GM23338 (cell line): ENCODE results near the gene ANAPC2. TPM values are rescaled to one million over a fixed set of nuclear protein-coding genes. Genes with fewer than 3 reads are reported as not detected.

Source experiments
- ATAC-seq: fragments of 200-7000 bp; cut with Tn5 transposase; 3 replicates; pipeline ENCODE4 v1.9.1; 2020
- DNase-seq: peaks from one replicate; pipeline ENCODE4 v3.0.0-alpha.2; 2015; ENCODE audit warnings: low spot score
- H2AFZ ChIP-seq: fragments of 200-600 bp; sonication (generic); 2 replicates; pipeline ENCODE4 v1.8.0; 2016; ENCODE audit warnings: antibody characterized with exemption, mild to moderate bottlenecking, moderate library complexity
- H3F3A ChIP-seq: fragments of 200-600 bp; sonication (generic); replicated peaks from 2 replicates; pipeline ENCODE4 v1.8.0; 2017; ENCODE audit warnings: antibody characterized with exemption, mixed run types, low read depth
- H3K27ac ChIP-seq: fragments of 200-600 bp; sonication (generic); 2 replicates; pipeline ENCODE4 v1.6.1; 2016; ENCODE audit warnings: low read depth
- H3K27me3 ChIP-seq: fragments of 200-600 bp; sonication (generic); 2 replicates; pipeline ENCODE4 v1.8.0; 2016; ENCODE audit warnings: mild to moderate bottlenecking, mixed run types, moderate library complexity; ENCODE audit not compliant: insufficient read depth
- H3K36me3 ChIP-seq: fragments of 200-600 bp; sonication (generic); 2 replicates; pipeline ENCODE4 v1.8.0; 2016; ENCODE audit warnings: mild to moderate bottlenecking; ENCODE audit not compliant: insufficient read depth
- H3K4me1 ChIP-seq: fragments of 200-600 bp; sonication (generic); 2 replicates; pipeline ENCODE4 v1.8.0; 2016; ENCODE audit warnings: mild to moderate bottlenecking, moderate library complexity; ENCODE audit not compliant: insufficient read depth
- H3K4me2 ChIP-seq: fragments of 200-600 bp; sonication (generic); 2 replicates; pipeline ENCODE4 v1.7.1; 2017; ENCODE audit warnings: mixed run types
- H3K4me3 ChIP-seq: fragments of 200-600 bp; sonication (generic); 2 replicates; pipeline ENCODE4 v1.6.1; 2016; ENCODE audit warnings: mixed run types
- H3K79me2 ChIP-seq: fragments of 200-600 bp; sonication (generic); replicated peaks from 2 replicates; pipeline ENCODE4 v1.8.0; 2017; ENCODE audit warnings: mild to moderate bottlenecking; ENCODE audit not compliant: insufficient read depth
- H3K9me2 ChIP-seq: fragments of 200-600 bp; sonication (generic); 2 replicates; pipeline ENCODE4 v1.8.0; 2017; ENCODE audit not compliant: insufficient read depth
- H4K20me1 ChIP-seq: fragments of 200-600 bp; sonication (generic); replicated peaks from 2 replicates; pipeline ENCODE4 v1.8.0; 2017; ENCODE audit warnings: mild to moderate bottlenecking; ENCODE audit not compliant: insufficient read depth
- H3K27ac Mint-ChIP-seq: 2 replicates; pipeline ENCODE4 v1.8.0; 2020; ENCODE audit warnings: inconsistent platforms, mild to moderate bottlenecking, moderate library complexity, mixed read lengths
- H3K27me3 Mint-ChIP-seq: 3 replicates; pipeline ENCODE4 v1.8.0; 2022; ENCODE audit warnings: low read depth, mild to moderate bottlenecking, moderate library complexity, mixed read lengths, inconsistent platforms; ENCODE audit not compliant: insufficient read depth, poor library complexity
- H3K36me3 Mint-ChIP-seq: 3 replicates; pipeline ENCODE4 v1.8.0; 2021; ENCODE audit warnings: low read depth, mild to moderate bottlenecking, inconsistent platforms, moderate library complexity, mixed read lengths
- H3K4me1 Mint-ChIP-seq: 3 replicates; pipeline ENCODE4 v1.8.0; 2020; ENCODE audit warnings: mild to moderate bottlenecking, inconsistent platforms, mixed read lengths
- H3K4me3 Mint-ChIP-seq: 3 replicates; pipeline ENCODE4 v1.8.0; 2021; ENCODE audit warnings: moderate library complexity, mild to moderate bottlenecking, inconsistent platforms, mixed read lengths
- H3K9me3 Mint-ChIP-seq: 3 replicates; pipeline ENCODE4 v1.8.0; 2020; ENCODE audit warnings: moderate library complexity, mild to moderate bottlenecking, inconsistent platforms, mixed read lengths
- CREB1 ChIP-seq: fragments of 250-450 bp; sonication (Bioruptor Pico); IDR thresholded peaks from 2 replicates; pipeline ENCODE4 v1.5.0; 2020; ENCODE audit warnings: low read depth, mild to moderate bottlenecking, moderate library complexity
- EZH2 ChIP-seq: fragments of 200-600 bp; sonication (generic); IDR thresholded peaks from one replicate; pipeline ENCODE4 v1.8.0; 2017; ENCODE audit warnings: antibody characterized with exemption, mild to moderate bottlenecking, low read depth; ENCODE audit not compliant: unreplicated experiment
- EZH2phosphoT487 ChIP-seq: fragments of 200-600 bp; sonication (generic); IDR thresholded peaks from one replicate; pipeline ENCODE4 v1.8.1; 2018; ENCODE audit warnings: antibody characterized with exemption; ENCODE audit not compliant: unreplicated experiment
- JUNB ChIP-seq: IDR thresholded peaks from one replicate; pipeline ENCODE4 v1.6.1; 2016; ENCODE audit warnings: antibody characterized with exemption; ENCODE audit not compliant: unreplicated experiment
- NANOG ChIP-seq: IDR thresholded peaks from 2 replicates; pipeline ENCODE4 v1.6.1; 2016; ENCODE audit warnings: antibody characterized with exemption, borderline replicate concordance
- POLR2AphosphoS5 ChIP-seq: IDR thresholded peaks from 2 replicates; pipeline ENCODE4 v1.6.1; 2016; ENCODE audit warnings: antibody characterized with exemption, low read depth
- STAT1 ChIP-seq: IDR thresholded peaks from one replicate; pipeline ENCODE4 v1.6.1; 2016; ENCODE audit warnings: antibody characterized with exemption; ENCODE audit not compliant: unreplicated experiment
- ZNF114 ChIP-seq: fragments of 250-450 bp; sonication (Bioruptor Pico); IDR thresholded peaks from 2 replicates; pipeline ENCODE4 v1.5.0; 2020; ENCODE audit warnings: mild to moderate bottlenecking, moderate library complexity
- ZNF331 ChIP-seq: fragments of 250-450 bp; sonication (Bioruptor Pico); IDR thresholded peaks from 2 replicates; pipeline ENCODE4 v1.5.0; 2020; ENCODE audit warnings: low read depth, mild to moderate bottlenecking, moderate library complexity
- polyA plus RNA-seq: library from polyadenylated mRNA; unstranded; fragments of >200 nt; fragmentation: Nextera tagmentation; extraction: Ambion mirVana; gene quantifications from 2 replicates; pipeline ENCODE4 v1.2.1, GENCODE V29; 2016
- total RNA-seq: library from RNA; depleted of rRNA; stranded (reverse); fragments of >200 nt; shearing (Covaris generic); gene quantifications from 2 replicates; pipeline ENCODE4 v1.2.3, GENCODE V29; 2014
- TF ChIP-seq, protein P1 (sequence below): IDR thresholded peaks from one replicate; pipeline ENCODE4 v1.6.1; 2018; ENCODE audit warnings: antibody characterized with exemption; ENCODE audit not compliant: unreplicated experiment
- TF ChIP-seq, protein P2 (sequence below): fragments of 250-450 bp; sonication (Bioruptor Pico); IDR thresholded peaks from 2 replicates; pipeline ENCODE4 v1.5.0; 2020; ENCODE audit warnings: mild to moderate bottlenecking, moderate library complexity
- TF ChIP-seq, protein P3 (sequence below), 2 experiments: fragments of 200-600 bp in 1 of 2; sonication (generic) in 1 of 2; conservative IDR thresholded peaks; 2 replicates each; pipeline versions ENCODE4 v1.5.1 to v1.6.1; 2016 to 2017; ENCODE audit warnings: antibody characterized with exemption in 2 of 2, low read depth in 2 of 2, mild to moderate bottlenecking in 2 of 2, moderate library complexity in 1 of 2
- TF ChIP-seq, protein P4 (sequence below): IDR thresholded peaks from 2 replicates; pipeline ENCODE4 v1.6.1; 2016; ENCODE audit warnings: antibody characterized with exemption

ANAPC2 gene
- total and polyA plus RNA-seq, 2 experiments from 2014 or later, result 16.4 to 42.9 TPM

DNA sequence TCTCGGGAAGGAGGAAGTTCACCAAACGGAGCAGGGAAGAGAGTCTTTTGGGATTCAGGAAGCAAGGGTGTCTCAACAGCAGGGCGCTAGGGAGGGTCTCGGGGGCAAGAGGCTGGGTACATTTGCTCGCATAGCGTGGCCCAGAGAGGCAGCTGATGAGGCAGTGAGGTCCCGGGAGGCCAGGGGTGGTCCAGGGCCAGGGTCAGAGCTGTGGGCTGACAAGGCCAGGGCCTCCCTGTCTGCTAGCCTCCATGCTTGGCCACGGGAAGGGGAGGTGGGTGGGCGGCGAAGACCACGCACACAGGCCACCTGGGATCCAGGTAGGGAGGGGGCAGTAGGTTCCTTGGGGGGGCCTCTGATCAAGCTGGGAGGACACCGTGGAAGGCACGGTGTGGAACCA lies 23.2 kb upstream of the ANAPC2 start:
- Histone ChIP-seq H3F3A (peaks cover 4% of the 10 kb centered on the region; the same call in 1 of the 2 replicates), H4K20me1 (peaks cover 3% of the 10 kb centered on the region; the same call in 1 of the 2 replicates), H3K79me2 (peaks cover 3% of the 10 kb centered on the region), H3K4me3 (no peak overlapping the region), H3K27me3 (no peaks in the 10 kb centered on the region), H3K9me2 (no peaks in the 10 kb centered on the region), H2AFZ (no peak overlapping the region), H3K36me3 (no peaks in the 10 kb centered on the region), H3K27ac (no peak overlapping the region), H3K4me2 (no peak overlapping the region), H3K4me1 (peaks cover 4% of the 10 kb centered on the region; the same call in 1 of the 2 replicates)
- ATAC-seq (no peak), DNase-seq (no peak)
- TF ChIP-seq, protein P1, sequence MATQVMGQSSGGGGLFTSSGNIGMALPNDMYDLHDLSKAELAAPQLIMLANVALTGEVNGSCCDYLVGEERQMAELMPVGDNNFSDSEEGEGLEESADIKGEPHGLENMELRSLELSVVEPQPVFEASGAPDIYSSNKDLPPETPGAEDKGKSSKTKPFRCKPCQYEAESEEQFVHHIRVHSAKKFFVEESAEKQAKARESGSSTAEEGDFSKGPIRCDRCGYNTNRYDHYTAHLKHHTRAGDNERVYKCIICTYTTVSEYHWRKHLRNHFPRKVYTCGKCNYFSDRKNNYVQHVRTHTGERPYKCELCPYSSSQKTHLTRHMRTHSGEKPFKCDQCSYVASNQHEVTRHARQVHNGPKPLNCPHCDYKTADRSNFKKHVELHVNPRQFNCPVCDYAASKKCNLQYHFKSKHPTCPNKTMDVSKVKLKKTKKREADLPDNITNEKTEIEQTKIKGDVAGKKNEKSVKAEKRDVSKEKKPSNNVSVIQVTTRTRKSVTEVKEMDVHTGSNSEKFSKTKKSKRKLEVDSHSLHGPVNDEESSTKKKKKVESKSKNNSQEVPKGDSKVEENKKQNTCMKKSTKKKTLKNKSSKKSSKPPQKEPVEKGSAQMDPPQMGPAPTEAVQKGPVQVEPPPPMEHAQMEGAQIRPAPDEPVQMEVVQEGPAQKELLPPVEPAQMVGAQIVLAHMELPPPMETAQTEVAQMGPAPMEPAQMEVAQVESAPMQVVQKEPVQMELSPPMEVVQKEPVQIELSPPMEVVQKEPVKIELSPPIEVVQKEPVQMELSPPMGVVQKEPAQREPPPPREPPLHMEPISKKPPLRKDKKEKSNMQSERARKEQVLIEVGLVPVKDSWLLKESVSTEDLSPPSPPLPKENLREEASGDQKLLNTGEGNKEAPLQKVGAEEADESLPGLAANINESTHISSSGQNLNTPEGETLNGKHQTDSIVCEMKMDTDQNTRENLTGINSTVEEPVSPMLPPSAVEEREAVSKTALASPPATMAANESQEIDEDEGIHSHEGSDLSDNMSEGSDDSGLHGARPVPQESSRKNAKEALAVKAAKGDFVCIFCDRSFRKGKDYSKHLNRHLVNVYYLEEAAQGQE, result no peak
- TF ChIP-seq EZH2phosphoT487 (no peak), ZNF114 (CRISPR knock-in tag) (no peak), JUNB (no peak), STAT1 (no peak), NANOG (no peak), CREB1 (CRISPR knock-in tag) (no peak), EZH2 (no peak), ZNF331 (CRISPR knock-in tag) (no peak), POLR2AphosphoS5 (no peak)
- TF ChIP-seq, protein P2, sequence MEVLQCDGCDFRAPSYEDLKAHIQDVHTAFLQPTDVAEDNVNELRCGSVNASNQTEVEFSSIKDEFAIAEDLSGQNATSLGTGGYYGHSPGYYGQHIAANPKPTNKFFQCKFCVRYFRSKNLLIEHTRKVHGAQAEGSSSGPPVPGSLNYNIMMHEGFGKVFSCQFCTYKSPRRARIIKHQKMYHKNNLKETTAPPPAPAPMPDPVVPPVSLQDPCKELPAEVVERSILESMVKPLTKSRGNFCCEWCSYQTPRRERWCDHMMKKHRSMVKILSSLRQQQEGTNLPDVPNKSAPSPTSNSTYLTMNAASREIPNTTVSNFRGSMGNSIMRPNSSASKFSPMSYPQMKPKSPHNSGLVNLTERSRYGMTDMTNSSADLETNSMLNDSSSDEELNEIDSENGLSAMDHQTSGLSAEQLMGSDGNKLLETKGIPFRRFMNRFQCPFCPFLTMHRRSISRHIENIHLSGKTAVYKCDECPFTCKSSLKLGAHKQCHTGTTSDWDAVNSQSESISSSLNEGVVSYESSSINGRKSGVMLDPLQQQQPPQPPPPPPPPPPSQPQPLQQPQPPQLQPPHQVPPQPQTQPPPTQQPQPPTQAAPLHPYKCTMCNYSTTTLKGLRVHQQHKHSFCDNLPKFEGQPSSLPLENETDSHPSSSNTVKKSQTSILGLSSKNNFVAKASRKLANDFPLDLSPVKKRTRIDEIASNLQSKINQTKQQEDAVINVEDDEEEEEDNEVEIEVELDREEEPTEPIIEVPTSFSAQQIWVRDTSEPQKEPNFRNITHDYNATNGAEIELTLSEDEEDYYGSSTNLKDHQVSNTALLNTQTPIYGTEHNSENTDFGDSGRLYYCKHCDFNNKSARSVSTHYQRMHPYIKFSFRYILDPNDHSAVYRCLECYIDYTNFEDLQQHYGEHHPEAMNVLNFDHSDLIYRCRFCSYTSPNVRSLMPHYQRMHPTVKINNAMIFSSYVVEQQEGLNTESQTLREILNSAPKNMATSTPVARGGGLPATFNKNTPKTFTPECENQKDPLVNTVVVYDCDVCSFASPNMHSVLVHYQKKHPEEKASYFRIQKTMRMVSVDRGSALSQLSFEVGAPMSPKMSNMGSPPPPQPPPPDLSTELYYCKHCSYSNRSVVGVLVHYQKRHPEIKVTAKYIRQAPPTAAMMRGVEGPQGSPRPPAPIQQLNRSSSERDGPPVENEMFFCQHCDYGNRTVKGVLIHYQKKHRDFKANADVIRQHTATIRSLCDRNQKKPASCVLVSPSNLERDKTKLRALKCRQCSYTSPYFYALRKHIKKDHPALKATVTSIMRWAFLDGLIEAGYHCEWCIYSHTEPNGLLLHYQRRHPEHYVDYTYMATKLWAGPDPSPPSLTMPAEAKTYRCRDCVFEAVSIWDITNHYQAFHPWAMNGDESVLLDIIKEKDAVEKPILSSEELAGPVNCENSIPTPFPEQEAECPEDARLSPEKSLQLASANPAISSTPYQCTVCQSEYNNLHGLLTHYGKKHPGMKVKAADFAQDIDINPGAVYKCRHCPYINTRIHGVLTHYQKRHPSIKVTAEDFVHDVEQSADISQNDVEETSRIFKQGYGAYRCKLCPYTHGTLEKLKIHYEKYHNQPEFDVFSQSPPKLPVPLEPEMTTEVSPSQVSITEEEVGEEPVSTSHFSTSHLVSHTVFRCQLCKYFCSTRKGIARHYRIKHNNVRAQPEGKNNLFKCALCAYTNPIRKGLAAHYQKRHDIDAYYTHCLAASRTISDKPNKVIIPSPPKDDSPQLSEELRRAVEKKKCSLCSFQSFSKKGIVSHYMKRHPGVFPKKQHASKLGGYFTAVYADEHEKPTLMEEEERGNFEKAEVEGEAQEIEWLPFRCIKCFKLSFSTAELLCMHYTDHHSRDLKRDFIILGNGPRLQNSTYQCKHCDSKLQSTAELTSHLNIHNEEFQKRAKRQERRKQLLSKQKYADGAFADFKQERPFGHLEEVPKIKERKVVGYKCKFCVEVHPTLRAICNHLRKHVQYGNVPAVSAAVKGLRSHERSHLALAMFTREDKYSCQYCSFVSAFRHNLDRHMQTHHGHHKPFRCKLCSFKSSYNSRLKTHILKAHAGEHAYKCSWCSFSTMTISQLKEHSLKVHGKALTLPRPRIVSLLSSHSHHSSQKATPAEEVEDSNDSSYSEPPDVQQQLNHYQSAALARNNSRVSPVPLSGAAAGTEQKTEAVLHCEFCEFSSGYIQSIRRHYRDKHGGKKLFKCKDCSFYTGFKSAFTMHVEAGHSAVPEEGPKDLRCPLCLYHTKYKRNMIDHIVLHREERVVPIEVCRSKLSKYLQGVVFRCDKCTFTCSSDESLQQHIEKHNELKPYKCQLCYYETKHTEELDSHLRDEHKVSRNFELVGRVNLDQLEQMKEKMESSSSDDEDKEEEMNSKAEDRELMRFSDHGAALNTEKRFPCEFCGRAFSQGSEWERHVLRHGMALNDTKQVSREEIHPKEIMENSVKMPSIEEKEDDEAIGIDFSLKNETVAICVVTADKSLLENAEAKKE (CRISPR knock-in tag), result no peak
- TF ChIP-seq, protein P3, sequence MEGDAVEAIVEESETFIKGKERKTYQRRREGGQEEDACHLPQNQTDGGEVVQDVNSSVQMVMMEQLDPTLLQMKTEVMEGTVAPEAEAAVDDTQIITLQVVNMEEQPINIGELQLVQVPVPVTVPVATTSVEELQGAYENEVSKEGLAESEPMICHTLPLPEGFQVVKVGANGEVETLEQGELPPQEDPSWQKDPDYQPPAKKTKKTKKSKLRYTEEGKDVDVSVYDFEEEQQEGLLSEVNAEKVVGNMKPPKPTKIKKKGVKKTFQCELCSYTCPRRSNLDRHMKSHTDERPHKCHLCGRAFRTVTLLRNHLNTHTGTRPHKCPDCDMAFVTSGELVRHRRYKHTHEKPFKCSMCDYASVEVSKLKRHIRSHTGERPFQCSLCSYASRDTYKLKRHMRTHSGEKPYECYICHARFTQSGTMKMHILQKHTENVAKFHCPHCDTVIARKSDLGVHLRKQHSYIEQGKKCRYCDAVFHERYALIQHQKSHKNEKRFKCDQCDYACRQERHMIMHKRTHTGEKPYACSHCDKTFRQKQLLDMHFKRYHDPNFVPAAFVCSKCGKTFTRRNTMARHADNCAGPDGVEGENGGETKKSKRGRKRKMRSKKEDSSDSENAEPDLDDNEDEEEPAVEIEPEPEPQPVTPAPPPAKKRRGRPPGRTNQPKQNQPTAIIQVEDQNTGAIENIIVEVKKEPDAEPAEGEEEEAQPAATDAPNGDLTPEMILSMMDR (conservative IDR thresholded peaks at IDR 0.05; ENCODE audit: low read depth in 2 of 2), result no peak
- TF ChIP-seq, protein P4, sequence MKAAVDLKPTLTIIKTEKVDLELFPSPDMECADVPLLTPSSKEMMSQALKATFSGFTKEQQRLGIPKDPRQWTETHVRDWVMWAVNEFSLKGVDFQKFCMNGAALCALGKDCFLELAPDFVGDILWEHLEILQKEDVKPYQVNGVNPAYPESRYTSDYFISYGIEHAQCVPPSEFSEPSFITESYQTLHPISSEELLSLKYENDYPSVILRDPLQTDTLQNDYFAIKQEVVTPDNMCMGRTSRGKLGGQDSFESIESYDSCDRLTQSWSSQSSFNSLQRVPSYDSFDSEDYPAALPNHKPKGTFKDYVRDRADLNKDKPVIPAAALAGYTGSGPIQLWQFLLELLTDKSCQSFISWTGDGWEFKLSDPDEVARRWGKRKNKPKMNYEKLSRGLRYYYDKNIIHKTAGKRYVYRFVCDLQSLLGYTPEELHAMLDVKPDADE, result no peak
- Mint-ChIP-seq H3K4me1 (peaks cover 10% of the 10 kb centered on the region), H3K9me3 (no peaks in the 10 kb centered on the region; the same call in 2 of the 3 replicates), H3K36me3 (peaks cover 32% of the 10 kb centered on the region), H3K4me3 (no peak overlapping the region), H3K27me3 (peaks cover 5% of the 10 kb centered on the region), H3K27ac (no peak overlapping the region)
